Spleen (tissue), 11 donors: ENCODE measurements around the gene PEX19. TPM values are rescaled to one million over a fixed set of nuclear protein-coding genes. Genes with fewer than 3 reads are reported as not detected.

Source experiments
- DNase-seq: peaks from one replicate; pipeline ENCODE4 v3.0.0-alpha.2; 2020
- H3K27ac ChIP-seq, 8 donors: fragments of 200-600 bp; sonication (generic) in 7 of 8; 1 replicate in 4 of 8; 2 replicates in 4 of 8; pipeline versions ENCODE4 v1.5.0 to v1.8.0; 2016 to 2021; ENCODE audit warnings: inconsistent platforms in 4 of 8, mild to moderate bottlenecking in 4 of 8, moderate library complexity in 1 of 8
- H3K27me3 ChIP-seq, 7 donors: fragments of 200-600 bp; sonication (generic) in 6 of 7; replicated peaks in 1 of 7; 1 replicate in 4 of 7; 2 replicates in 3 of 7; pipeline versions ENCODE4 v1.5.0 to v1.8.0; 2016 to 2021; ENCODE audit warnings: inconsistent platforms in 3 of 7, mild to moderate bottlenecking in 1 of 7
- H3K36me3 ChIP-seq, 6 donors: fragments of 200-600 bp; sonication (generic) in 5 of 6; 1 replicate in 4 of 6; 2 replicates in 2 of 6; pipeline versions ENCODE4 v1.5.0 to v1.8.0; 2016 to 2021; ENCODE audit warnings: inconsistent platforms in 2 of 6
- H3K4me1 ChIP-seq, 6 donors: fragments of 200-600 bp; sonication (generic) in 5 of 6; 1 replicate in 3 of 6; 2 replicates in 3 of 6; pipeline versions ENCODE4 v1.5.0 to v1.8.0; 2016 to 2021; ENCODE audit warnings: inconsistent platforms in 3 of 6
- H3K4me3 ChIP-seq, 8 donors: fragments of 200-600 bp; sonication (generic) in 7 of 8; 1 replicate in 4 of 8; 2 replicates in 4 of 8; pipeline versions ENCODE4 v1.5.0 to v1.8.0; 2016 to 2021; ENCODE audit warnings: inconsistent platforms in 4 of 8, mild to moderate bottlenecking in 4 of 8, moderate library complexity in 2 of 8
- H3K9me3 ChIP-seq, 8 donors: fragments of 200-600 bp; sonication (generic) in 7 of 8; 1 replicate in 4 of 8; 2 replicates in 4 of 8; pipeline versions ENCODE4 v1.5.0 to v1.8.0; 2016 to 2021; ENCODE audit warnings: inconsistent platforms in 4 of 8
- POLR2A ChIP-seq, 3 donors: fragments of 450-650 bp; IDR thresholded peaks; one replicate each; pipeline ENCODE4 v1.5.1; 2017; ENCODE audit warnings: antibody characterized with exemption in 3 of 3, mild to moderate bottlenecking in 1 of 3
- POLR2AphosphoS5 ChIP-seq, 3 donors: sonication (generic); formaldehyde crosslinking; IDR thresholded peaks; one replicate each; pipeline ENCODE4 v1.5.1; 2017; ENCODE audit warnings: antibody characterized with exemption in 3 of 3
- WGBS, 5 donors: extraction: QIAGEN DNeasy Blood & Tissue Kit in 3 of 5; methylation state at CpG; one replicate each; pipeline versions ENCODE4 v1.1.5 to v1.1.7; 2013 to 2018; 5-methylcytosine and 5-hydroxymethylcytosine counted together
- intact Hi-C: fragments of 100-400 bp; cut with DNase I; formaldehyde crosslinking; loops from one replicate; pipeline ENCODE4 v1.15.0; 2023; ENCODE audit warnings: low total_unique reads
- polyA plus RNA-seq, 3 donors: library from polyadenylated mRNA; stranded (reverse); fragments of 200-250 nt; gene quantifications; one replicate each; pipeline ENCODE4 v1.2.1, GENCODE V29; 2013
- total RNA-seq, 7 donors: library from RNA; depleted of rRNA in 3 of 7; stranded (reverse); fragments of >200 nt in 3 of 7; fragmentation: NEBNext Ultra II Directional in 4 of 7; extraction: Animal tissue kit (Norgen Biotek cat#: 25700) in 4 of 7; gene quantifications; one replicate each; pipeline versions ENCODE4 v1.1.0 to v1.2.1, GENCODE V29; 2016 to 2021
- TF ChIP-seq, protein P1 (sequence below), 11 experiments: fragments of 200-600 bp in 7 of 11; fragments of 450-650 bp in 4 of 11; sonication (generic) in 4 of 11; IDR thresholded peaks in 8 of 11; conservative IDR thresholded peaks in 3 of 11; 1 replicate in 7 of 11; 2 replicates in 4 of 11; pipeline versions ENCODE4 v1.4.0 to v1.8.0; 2016 to 2021; ENCODE audit warnings: antibody characterized with exemption in 11 of 11, inconsistent platforms in 4 of 11, mild to moderate bottlenecking in 1 of 11
- donor health status: healthy with polysubstance abuse.
- donor health status: DM: no; HTN: no; CAD: no; lungs with moderate emphysema.
- donor health status: DM: no; HTN: no; CAD: no.
- donor health status: Bipolar disorder and iron deficiency.
- donor health status: healthy.
- donor health status: DM: no; HTN: no; CAD: no.
- donor health status: DM: yes; HTN: yes; CAD: no.

Gene PEX19
- total and polyA plus RNA-seq, 10 donors, result 11.2 to 63.8 (median 49.0) TPM

DNA sequence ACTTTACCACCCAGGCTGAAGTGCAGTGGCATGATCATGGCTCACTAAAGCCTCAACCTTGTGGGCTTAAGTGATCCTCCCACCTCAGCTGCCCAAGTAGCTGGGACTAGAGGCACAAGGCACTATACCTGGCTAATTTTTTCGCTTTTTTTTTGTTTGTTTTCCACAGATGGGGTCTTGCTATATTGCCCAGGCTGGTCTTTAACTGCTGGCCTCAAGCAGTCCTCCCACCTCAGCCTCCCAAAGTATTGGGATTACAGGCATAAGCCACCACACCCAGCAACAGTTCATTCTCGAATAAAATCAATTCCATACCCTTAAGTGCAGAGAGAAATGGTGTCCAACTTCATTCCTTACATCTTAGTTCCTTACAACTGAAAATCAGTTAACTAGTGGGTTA is 47.4 kb downstream of the PEX19 start:
- Histone ChIP-seq H3K9me3 (no peaks in the 10 kb centered on the region), H3K27me3 (no peaks in the 10 kb centered on the region), H3K36me3 (peaks cover 0 to 100% (median 75%) of the 10 kb centered on the region in 6 donors), H3K27ac (no peak overlapping the region), H3K4me3 (no peak overlapping the region), H3K4me1 (peaks cover 0 to 9% (median under 1%) of the 10 kb centered on the region in 6 donors)
- TF ChIP-seq, protein P1, sequence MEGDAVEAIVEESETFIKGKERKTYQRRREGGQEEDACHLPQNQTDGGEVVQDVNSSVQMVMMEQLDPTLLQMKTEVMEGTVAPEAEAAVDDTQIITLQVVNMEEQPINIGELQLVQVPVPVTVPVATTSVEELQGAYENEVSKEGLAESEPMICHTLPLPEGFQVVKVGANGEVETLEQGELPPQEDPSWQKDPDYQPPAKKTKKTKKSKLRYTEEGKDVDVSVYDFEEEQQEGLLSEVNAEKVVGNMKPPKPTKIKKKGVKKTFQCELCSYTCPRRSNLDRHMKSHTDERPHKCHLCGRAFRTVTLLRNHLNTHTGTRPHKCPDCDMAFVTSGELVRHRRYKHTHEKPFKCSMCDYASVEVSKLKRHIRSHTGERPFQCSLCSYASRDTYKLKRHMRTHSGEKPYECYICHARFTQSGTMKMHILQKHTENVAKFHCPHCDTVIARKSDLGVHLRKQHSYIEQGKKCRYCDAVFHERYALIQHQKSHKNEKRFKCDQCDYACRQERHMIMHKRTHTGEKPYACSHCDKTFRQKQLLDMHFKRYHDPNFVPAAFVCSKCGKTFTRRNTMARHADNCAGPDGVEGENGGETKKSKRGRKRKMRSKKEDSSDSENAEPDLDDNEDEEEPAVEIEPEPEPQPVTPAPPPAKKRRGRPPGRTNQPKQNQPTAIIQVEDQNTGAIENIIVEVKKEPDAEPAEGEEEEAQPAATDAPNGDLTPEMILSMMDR (IDR thresholded peaks at IDR 0.05 in 8 of 11, conservative IDR thresholded peaks at IDR 0.05 in 3 of 11), result no peak
- TF ChIP-seq POLR2AphosphoS5 (IDR thresholded peaks at IDR 0.05) (no peak), POLR2A (IDR thresholded peaks at IDR 0.05) (no peak)
- intact Hi-C loops, result no loop called here
- no peak for DNase-seq
- WGBS, 5 donors, result 95 to 100% (median 98%) methylated on average over 2 of the region's 2 CpGs

DNA sequence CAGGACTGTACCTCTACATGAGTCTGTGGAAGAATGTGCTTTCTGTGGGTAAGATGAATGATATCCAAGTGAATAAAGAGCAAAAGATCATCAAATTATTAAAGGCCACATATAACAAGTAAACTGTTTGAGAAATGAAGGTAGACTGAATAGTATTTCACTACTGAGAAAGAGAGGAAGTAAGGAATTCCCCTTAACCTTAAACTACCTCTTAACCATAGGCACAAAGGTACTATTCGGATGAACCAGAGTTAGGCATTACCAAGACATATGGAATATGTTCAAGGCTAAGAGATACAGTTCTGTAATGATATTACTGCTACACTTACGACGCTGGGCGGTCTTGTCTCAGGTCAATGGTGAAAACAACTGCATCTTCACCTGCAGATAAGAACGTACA is 48.1 kb downstream of the PEX19 start:
- peaks cover 0 to 100% (median 79%) of the 10 kb centered on the region in 6 donors for H3K36me3 ChIP-seq
- H3K27me3 ChIP-seq, result no peaks in the 10 kb centered on the region
- peaks cover 0 to 9% (median 0%) of the 10 kb centered on the region in 6 donors for H3K4me1 ChIP-seq
- DNase-seq, result no peak
- H3K9me3 ChIP-seq, result no peaks in the 10 kb centered on the region
- no peak overlapping the region for H3K4me3 ChIP-seq
- TF ChIP-seq POLR2A (IDR thresholded peaks at IDR 0.05), result no peak
- no peak for TF ChIP-seq POLR2AphosphoS5 (IDR thresholded peaks at IDR 0.05)
- TF ChIP-seq, protein P1 (IDR thresholded peaks at IDR 0.05 in 8 of 11, conservative IDR thresholded peaks at IDR 0.05 in 3 of 11), result no peak
- intact Hi-C loops, result no loop called here
- H3K27ac ChIP-seq, result no peak overlapping the region
- WGBS, 5 donors, result 80 to 92% (median 90%) methylated on average over 5 of the region's 5 CpGs

DNA sequence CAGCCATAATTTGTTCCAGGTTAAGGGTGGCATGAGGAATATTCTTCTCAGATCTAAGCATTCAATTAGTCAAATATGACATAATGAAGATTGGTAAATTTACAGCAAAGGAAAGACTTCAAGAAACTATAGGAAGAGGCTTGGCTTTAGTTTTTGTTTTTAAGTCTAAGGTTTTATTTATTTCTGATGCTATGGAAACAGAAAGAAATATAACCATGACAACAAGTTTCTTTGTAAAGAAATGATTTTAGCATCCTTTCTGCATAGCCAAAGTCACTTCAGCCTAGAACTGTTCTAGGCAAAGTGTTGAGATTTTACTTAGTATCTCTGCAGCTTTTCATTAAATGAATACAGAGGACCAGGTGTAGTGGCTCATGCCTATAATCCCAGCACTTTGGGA is 52.0 kb downstream of the PEX19 start:
- TF ChIP-seq POLR2A (IDR thresholded peaks at IDR 0.05), result no peak
- TF ChIP-seq POLR2AphosphoS5 (IDR thresholded peaks at IDR 0.05), result no peak
- TF ChIP-seq, protein P1 (IDR thresholded peaks at IDR 0.05 in 8 of 11, conservative IDR thresholded peaks at IDR 0.05 in 3 of 11), result no peak
- no peaks in the 10 kb centered on the region for H3K9me3 ChIP-seq

DNA sequence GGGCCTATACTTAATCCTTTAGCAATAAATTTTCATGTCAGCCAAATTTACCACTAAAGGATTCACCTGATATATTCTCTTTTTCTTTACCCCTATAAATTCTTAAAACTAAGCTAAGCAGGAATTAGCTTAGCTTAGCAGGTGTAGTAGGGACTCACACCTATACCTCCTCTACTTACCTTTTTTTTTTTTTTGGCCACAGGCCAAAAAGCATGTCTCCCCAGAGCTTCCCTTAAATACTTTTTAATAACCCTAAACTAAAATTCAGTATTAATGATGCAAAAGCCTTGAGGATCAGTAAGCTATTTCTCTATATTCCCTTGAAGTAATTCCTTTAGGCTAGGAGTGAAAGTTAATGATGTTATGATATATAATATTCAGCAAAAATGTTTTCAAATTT is 56.5 kb downstream of the PEX19 start:
- H3K36me3 ChIP-seq, result peaks cover 6 to 100% (median 94%) of the 10 kb centered on the region in 6 donors
- TF ChIP-seq, protein P1 (IDR thresholded peaks at IDR 0.05 in 8 of 11, conservative IDR thresholded peaks at IDR 0.05 in 3 of 11), result no peak
- TF ChIP-seq POLR2AphosphoS5 (IDR thresholded peaks at IDR 0.05) (no peak), POLR2A (IDR thresholded peaks at IDR 0.05) (no peak)
- no peaks in the 10 kb centered on the region for H3K9me3 ChIP-seq
- H3K27ac ChIP-seq, result no peak overlapping the region
- no peak for DNase-seq
- intact Hi-C loops, result no loop called here
- peaks cover 0 to 2% (median 0%) of the 10 kb centered on the region in 6 donors for H3K4me1 ChIP-seq
- no peak overlapping the region for H3K4me3 ChIP-seq
- H3K27me3 ChIP-seq, result no peaks in the 10 kb centered on the region

More for the DNA sequence above, 52.0 kb downstream of the PEX19 start:
- Histone ChIP-seq H3K27me3 (no peaks in the 10 kb centered on the region), H3K36me3 (peaks cover 0 to 100% (median 84%) of the 10 kb centered on the region in 6 donors), H3K4me3 (no peak overlapping the region), H3K27ac (no peak overlapping the region), H3K4me1 (peaks cover 0 to 9% (median 0%) of the 10 kb centered on the region in 6 donors)
- intact Hi-C loops, result no loop called here
- DNase-seq, result no peak
